Spinal cord (tissue), 10 donors: ENCODE data around the gene GPR89A. TPM values are rescaled to one million over a fixed set of nuclear protein-coding genes. Genes with fewer than 3 reads are reported as not detected.

Experiments
- DNase-seq, 6 donors: peaks; one replicate each; pipeline versions ENCODE4 v3.0.0 to v3.0.0-alpha.2; 2013 to 2015; ENCODE audit warnings: low spot score in 6 of 6, low read depth in 4 of 6
- H3K27ac ChIP-seq: one replicate; pipeline ENCODE4 v1.5.1; 2013; ENCODE audit warnings: low read depth, low read length, control low read depth
- H3K27me3 ChIP-seq: one replicate; pipeline ENCODE4 v1.6.1; 2013; ENCODE audit warnings: low read length; ENCODE audit not compliant: control insufficient read depth, insufficient read depth
- H3K36me3 ChIP-seq: one replicate; pipeline ENCODE4 v1.6.1; 2013; ENCODE audit warnings: low read length; ENCODE audit not compliant: control insufficient read depth, insufficient read depth
- H3K4me1 ChIP-seq: one replicate; pipeline ENCODE4 v1.6.1; 2013; ENCODE audit warnings: low read length; ENCODE audit not compliant: control insufficient read depth, insufficient read depth
- H3K4me3 ChIP-seq: one replicate; pipeline ENCODE4 v1.5.1; 2013; ENCODE audit warnings: low read depth, low read length, control low read depth
- H3K9me3 ChIP-seq: one replicate; pipeline ENCODE4 v1.6.1; 2013; ENCODE audit warnings: low read length; ENCODE audit not compliant: control insufficient read depth, insufficient read depth
- WGBS: methylation state at CpG from one replicate; pipeline ENCODE4 v1.1.5; 2013; ENCODE audit warnings: missing lambda C conversion rate; ENCODE audit not compliant: insufficient coverage; 5-methylcytosine and 5-hydroxymethylcytosine counted together
- polyA plus RNA-seq, 2 donors: library from polyadenylated mRNA; unstranded; fragments of 120-200 nt; gene quantifications; one replicate each; pipeline ENCODE4 v1.2.1, GENCODE V29; 2013; ENCODE audit not compliant: insufficient read length in 2 of 2
- total RNA-seq, 2 donors: library from RNA; depleted of rRNA in 1 of 2; stranded (reverse); fragments of 120-200 nt in 1 of 2; fragments of >200 nt in 1 of 2; gene quantifications; one replicate each; pipeline versions ENCODE4 v1.2.3 to v1.2.4, GENCODE V29; 2013 to 2014
- donor health status: healthy.

The GPR89A gene
- total and polyA plus RNA-seq, 4 donors, result 28.3 to 48.1 (median 32.9) TPM

DNA sequence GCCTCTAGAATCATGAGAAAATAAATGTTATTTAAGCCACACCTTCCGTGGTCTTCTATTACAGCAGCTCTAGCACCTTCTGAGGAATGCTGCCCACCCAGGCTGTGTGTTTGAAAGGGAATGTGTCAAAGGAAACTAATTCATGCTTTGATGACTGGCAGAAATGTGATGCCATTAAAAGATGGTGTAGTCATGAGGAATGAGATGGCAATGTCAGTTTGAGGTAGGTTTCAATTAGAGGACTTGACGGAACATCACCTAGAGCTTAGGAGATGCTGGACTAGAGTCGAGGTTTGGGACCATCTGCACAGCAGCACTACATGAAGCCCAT is 88.8 kb downstream of the GPR89A start:
- no peaks in the 10 kb centered on the region for H3K36me3 ChIP-seq
- no peaks in the 10 kb centered on the region for H3K4me1 ChIP-seq
- DNase-seq, result no peak
- WGBS, result 94% methylated on average over 2 of the region's 3 CpGs
- H3K4me3 ChIP-seq, result no peak overlapping the region
- H3K27ac ChIP-seq, result no peak overlapping the region
- no peaks in the 10 kb centered on the region for H3K9me3 ChIP-seq
- no peaks in the 10 kb centered on the region for H3K27me3 ChIP-seq

DNA sequence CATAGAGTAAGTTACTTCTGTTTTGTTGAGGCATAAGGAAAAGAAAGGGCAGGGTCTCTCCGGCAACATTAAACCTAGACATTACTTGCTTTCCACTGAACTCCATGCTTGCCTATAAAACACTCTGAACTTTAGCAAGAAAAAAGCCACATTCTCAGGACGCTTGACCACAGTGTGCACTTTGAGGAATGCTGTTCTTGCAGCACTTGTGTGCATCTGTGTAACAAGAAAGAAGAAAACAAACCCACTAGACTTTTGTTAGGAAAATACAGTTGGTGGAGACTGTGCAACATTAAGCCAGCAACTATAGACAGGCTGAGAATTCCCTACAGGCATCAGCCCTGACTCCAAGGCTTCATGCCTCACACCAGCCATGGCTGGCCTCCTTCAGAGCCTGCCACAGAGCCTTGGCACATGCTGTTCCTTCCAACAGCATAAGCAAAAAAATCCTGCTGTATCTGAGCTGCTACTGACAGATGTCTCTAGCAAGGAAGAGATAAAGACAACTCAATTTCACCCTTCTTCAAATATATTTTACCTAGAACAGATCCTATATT is 93.6 kb downstream of the GPR89A start:
- no peak overlapping the region for H3K27ac ChIP-seq
- no peaks in the 10 kb centered on the region for H3K36me3 ChIP-seq
- WGBS, result no CpG with 5 or more reads among the region's 2 CpGs

DNA sequence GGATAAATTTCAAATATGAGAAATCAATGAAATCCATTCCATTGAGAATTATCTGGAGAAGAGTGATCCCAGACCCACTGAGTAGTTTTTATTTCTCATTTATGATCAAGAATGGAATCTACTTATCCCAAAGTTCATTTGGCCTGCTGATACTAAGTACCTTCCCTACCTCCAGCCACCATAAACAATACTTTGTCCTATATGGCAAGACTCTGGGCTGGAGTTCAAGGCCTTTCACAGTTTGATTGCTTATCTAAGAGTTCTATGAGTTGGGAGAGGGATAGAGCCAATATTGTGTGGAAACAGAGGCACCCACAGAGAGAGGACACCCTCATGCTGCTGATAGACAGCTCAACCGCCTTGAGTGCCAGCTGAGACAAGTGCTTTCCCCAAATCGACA is 94.3 kb downstream of the GPR89A start:
- Histone ChIP-seq H3K27me3 (no peaks in the 10 kb centered on the region), H3K4me3 (no peak overlapping the region), H3K9me3 (no peaks in the 10 kb centered on the region), H3K4me1 (peaks cover under 1% of the 10 kb centered on the region), H3K27ac (no peak overlapping the region), H3K36me3 (no peaks in the 10 kb centered on the region)
- no peak for DNase-seq
- 75% methylated on average over 2 of the region's 2 CpGs for WGBS

More for the DNA sequence above, 93.6 kb downstream of the GPR89A start:
- no peak for DNase-seq
- no peaks in the 10 kb centered on the region for H3K9me3 ChIP-seq
- no peaks in the 10 kb centered on the region for H3K4me1 ChIP-seq
- H3K27me3 ChIP-seq, result no peaks in the 10 kb centered on the region
- H3K4me3 ChIP-seq, result no peak overlapping the region

DNA sequence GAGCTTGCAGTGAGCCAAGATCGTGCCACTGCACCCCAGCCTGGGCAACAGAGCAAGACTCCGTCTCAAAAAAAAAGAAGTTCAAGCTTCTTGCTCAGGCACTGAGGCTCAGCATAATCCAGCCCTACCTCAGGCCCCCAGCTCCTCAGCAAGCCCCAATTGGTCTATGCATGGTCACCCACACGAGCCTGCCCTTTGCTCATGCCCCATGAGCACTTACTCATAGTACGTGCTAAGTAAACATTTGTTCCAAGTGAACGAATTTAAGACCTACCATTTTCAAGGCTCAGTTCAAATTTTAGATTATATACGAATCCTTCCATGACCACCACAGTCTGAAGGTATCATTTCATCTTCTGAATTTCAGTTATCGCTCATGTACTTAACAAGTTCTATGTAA is 95.0 kb downstream of the GPR89A start:
- H3K4me1 ChIP-seq, result peaks cover 3% of the 10 kb centered on the region
- H3K4me3 ChIP-seq, result no peak overlapping the region
- no peaks in the 10 kb centered on the region for H3K9me3 ChIP-seq
- no peak for DNase-seq
- no peaks in the 10 kb centered on the region for H3K27me3 ChIP-seq
- no peaks in the 10 kb centered on the region for H3K36me3 ChIP-seq
- 93% methylated on average over 6 of the region's 7 CpGs for WGBS
- no peak overlapping the region for H3K27ac ChIP-seq

- DNase-seq, result no peak
- H3K27ac ChIP-seq, result no peak overlapping the region
- 40% methylated on average over 1 of the region's 7 CpGs for WGBS
- H3K27me3 ChIP-seq, result no peaks in the 10 kb centered on the region
- H3K9me3 ChIP-seq, result no peaks in the 10 kb centered on the region
- peaks cover 3% of the 10 kb centered on the region for H3K4me1 ChIP-seq
- H3K36me3 ChIP-seq, result no peaks in the 10 kb centered on the region
- H3K4me3 ChIP-seq, result no peak overlapping the region
Observed at GRCh38 chr1:145705622-145706021, 97.8 kb downstream of the GPR89A start.

- H3K4me1 ChIP-seq, result peaks cover 3% of the 10 kb centered on the region
- no peak overlapping the region for H3K4me3 ChIP-seq
- no peaks in the 10 kb centered on the region for H3K36me3 ChIP-seq
- WGBS, result 100% methylated on average over 1 of the region's 2 CpGs
- no peaks in the 10 kb centered on the region for H3K9me3 ChIP-seq
- no peaks in the 10 kb centered on the region for H3K27me3 ChIP-seq
- no peak for DNase-seq
- H3K27ac ChIP-seq, result no peak overlapping the region
Observed at GRCh38 chr1:145706086-145706664, 98.4 kb downstream of the GPR89A start.

GRCh38 chr1:145707183-145707867 is 99.5 kb downstream of the GPR89A start, which contains the start of gene PDZK1:
Gene PDZK1 (minus strand): TSS chr1:145707368. CDS start chr1:145688021, 19,347 bp downstream.
- Histone ChIP-seq H3K27ac (no peak within 1 kb of the TSS), H3K4me1 (peaks cover 3% of the 10 kb centered on the region), H3K9me3 (no peaks in the 10 kb centered on the region), H3K36me3 (no peaks in the 10 kb centered on the region), H3K27me3 (no peaks in the 10 kb centered on the region), H3K4me3 (no peak within 1 kb of the TSS)
- WGBS, result 69% methylated on average over 5 of the region's 9 CpGs
- DNase-seq, result no peak

- no peaks in the 10 kb centered on the region for H3K27me3 ChIP-seq
- 44% methylated on average over 6 of the region's 7 CpGs for WGBS
- H3K9me3 ChIP-seq, result no peaks in the 10 kb centered on the region
- no peak overlapping the region for H3K4me3 ChIP-seq
- DNase-seq, result no peak
- peaks cover 3% of the 10 kb centered on the region for H3K4me1 ChIP-seq
- H3K36me3 ChIP-seq, result no peaks in the 10 kb centered on the region
- H3K27ac ChIP-seq, result no peak overlapping the region
Observed at GRCh38 chr1:145708063-145708462, 100.3 kb downstream of the GPR89A start.

GRCh38 chr1:145710291-145711027 is 102.7 kb downstream of the GPR89A start:
- H3K27me3 ChIP-seq, result no peaks in the 10 kb centered on the region
- H3K9me3 ChIP-seq, result no peaks in the 10 kb centered on the region
- H3K36me3 ChIP-seq, result no peaks in the 10 kb centered on the region
- H3K27ac ChIP-seq, result no peak overlapping the region
- DNase-seq, result no peak
- H3K4me3 ChIP-seq, result no peak overlapping the region
- peaks cover 3% of the 10 kb centered on the region for H3K4me1 ChIP-seq
- no CpG with 5 or more reads among the region's 4 CpGs for WGBS
